Inflammatory macrophage treated with lipopolysaccharide for 1 hour (primary cell): ENCODE results near the gene ZNF48.

Source experiments
- DNase-seq, 2 donors: peaks; one replicate each; pipeline ENCODE4 v3.0.0-alpha.2; 2020 to 2022

ZNF48 gene

DNA sequence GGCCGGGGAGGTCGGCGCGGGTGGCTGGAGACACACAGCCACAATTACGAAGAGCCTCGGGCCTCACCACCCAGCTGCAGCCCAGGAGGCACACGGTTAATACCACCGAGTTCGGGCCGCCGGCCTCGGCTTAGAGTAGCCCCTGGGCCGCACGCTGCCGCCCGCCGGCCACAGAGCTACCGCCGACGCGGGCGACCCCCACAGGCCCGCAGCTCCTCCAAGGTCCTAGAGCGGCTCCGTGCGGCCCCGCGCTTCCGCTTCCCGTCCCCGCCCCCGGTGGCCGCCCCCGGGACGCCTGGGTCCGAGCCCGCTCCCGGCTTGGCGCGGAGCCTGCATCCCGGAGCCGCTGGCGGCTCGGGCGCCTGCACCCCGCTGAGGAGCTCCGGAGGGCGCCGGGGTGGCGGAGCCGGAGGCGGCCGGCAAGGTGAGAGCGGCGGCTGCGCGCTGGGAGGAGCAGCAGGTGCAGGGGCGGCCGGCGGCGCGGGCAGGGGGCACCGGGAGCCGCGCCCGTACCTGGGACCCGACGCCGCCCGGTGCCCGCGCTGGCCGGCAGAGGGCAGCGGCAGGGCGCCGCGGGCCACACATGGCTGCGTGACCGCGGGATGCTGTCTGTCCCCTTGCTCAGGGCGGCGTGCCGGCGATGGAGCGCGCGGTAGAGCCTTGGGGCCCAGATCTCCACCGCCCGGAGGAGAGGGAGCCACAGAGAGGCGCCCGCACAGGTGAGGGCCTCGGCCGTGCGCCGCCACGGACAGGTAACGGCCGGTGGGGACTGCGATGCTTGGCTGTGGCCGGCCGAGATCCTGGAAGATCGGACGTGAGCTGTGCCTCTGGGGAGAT, at the start of gene ZNF48:
Gene ZNF48 (plus strand): TSS at position 266 of the 837 bp plus-strand sequence. CDS start 375 bp downstream, at position 641.
- DNase-seq, result peak in 1 of 2 donors; percentile 48

DNA sequence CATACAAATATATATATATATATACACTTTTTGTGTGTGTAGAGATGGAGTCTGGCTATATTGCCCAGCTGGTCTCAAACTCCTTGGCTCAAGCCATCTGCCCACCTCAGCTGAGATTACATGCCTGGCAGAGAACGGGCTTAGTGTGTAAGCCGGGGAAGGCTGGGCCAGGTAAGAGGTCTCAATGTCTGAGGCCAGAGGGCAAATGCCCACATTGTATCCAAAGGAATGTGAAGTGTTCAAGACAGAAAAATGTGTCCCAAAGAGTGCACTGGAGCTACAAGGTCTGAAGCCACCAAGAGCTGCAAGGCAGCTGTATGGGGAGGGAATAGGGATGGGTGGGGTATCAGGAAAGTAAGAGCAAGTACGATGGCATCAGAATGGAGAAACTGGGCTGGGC, 48.9 kb upstream of the ZNF48 start:
- DNase-seq, result no peak

GRCh38 chr16:30348113-30348512, 47.1 kb upstream of the ZNF48 start:
- DNase-seq, result no peak

DNA sequence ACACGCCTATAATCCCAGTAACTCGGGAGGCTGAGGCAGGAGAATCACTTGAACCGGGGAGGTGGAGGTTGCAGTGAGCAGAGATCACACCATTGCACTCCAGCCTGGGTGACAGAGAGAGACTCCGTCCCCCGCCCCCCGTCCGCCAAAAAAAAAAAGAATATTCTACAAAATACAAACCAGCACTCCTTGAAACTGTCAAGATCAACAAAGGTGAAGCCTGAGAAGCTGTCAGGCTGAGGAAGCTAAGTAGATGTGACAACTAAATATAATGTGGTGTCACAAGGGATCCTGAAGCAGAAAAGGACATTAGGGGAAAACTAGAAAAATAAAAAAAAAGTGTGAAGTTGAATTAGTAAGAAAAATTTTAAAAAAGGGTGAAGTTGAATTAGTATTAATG, 46.3 kb upstream of the ZNF48 start:
- DNase-seq, result no peak

DNA sequence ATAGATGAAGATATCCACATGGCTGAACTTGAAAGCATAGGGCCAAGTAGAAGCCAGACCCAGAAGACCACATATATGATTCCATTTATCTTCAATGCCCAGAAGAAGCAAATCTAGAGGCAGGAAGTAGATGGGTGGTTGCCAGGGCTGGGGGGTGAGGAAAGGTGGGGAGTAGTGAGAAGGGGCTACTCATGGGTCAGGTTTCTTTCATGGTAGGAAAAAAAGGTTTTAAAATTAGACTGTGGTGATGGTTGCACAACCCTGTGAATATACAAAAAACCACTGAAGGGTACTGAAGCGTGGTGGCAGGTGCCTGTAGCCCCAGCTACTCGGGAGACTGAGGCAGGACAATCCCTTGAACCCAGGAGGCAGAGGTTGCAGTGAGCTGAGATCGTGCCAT, 45.5 kb upstream of the ZNF48 start:
- no peak for DNase-seq

DNA sequence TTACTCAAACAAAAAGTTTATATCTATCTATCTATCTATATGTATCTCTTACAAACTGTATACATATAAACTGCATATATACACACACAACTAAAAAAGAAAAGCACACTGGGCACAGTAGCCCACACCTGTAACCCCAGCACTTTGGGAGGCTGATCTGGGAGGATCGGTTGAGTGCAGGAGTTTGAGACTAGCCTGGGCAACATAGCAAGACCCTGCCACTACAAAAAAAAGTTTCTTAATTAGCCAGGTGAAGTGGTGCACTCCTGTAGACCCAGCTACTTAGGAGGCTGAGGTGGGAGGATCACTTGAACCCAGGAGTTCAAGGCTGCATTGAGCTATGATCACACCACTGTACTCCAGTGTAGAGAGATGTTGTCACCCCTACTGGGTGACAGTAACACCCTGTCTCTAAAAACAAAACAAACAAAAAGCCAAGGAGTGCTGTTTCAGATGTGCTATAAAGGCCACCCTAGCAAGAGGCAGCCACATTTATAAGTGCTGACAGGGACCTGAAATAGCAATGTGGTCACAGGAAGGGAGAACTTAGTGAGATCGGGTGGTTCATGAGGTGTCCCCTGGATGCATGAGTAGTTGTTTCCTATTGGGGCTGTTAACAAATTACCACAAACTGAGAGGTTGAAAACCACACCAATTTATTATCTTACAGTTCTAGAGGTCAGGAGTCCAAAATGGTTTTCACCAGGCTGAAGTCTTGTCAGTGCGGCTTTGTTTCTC, 44.9 kb upstream of the ZNF48 start:
- DNase-seq, result no peak

DNA sequence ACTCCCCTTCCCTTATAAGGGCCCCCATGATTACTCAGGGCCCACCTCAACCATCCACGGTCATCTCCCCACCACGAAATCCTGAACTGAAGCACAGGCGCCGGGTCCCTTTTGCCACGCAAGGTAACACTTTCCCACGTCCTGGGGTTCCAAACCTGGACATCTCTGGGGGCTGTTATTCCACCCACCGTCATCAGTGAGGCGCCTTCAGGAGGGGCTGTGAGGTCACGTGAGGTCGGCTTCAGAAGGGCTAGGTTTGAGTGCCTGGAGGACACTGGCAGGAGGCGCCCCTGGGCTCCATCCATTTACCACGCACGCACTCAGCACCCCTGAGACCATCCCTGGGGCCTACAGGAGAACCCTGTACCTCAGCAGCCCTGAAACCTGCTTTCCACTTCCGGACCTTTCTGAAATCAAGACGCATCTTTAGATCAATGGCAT, 44.2 kb upstream of the ZNF48 start:
- DNase-seq, result no peak

DNA sequence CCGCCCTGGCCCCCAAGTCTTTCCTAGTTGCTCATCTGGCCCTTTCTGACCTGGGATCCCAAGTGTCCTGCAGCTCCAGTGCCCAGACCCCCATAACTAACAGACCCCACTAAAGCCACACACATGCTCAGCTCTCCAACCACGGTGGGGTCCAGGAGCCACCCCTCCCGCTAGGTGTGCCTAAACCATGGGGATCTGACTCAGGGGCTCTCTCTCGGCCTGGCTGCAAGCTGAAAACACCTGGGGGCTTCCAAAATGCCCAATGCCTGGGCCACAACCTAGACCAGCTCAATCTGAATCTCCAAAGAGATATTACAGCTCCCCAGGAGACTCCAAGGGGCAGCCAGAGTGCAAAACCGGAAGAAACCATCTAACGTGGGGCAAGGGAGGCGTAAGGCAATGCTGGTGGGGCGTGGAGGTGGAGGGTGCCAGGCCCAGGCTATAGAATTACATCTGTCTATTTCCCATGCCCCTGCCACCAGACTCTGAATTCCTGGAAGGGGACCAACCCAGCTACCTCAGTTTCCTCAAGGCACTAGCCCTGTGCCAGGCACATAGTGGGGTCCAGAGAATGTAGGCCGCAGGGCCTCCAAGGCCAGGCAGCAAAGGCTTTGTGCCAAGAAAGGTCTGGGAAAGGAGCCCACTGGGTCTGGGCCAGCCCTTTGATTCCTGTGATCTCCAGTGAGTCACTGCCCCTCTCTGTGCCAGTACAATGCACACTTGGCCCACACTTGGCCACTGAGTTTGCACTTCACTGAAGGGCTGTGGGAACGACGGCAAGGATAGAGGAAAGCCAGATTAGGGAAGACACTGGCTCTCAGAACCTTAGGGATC, 43.4 kb upstream of the ZNF48 start:
- DNase-seq, result no peak

DNA sequence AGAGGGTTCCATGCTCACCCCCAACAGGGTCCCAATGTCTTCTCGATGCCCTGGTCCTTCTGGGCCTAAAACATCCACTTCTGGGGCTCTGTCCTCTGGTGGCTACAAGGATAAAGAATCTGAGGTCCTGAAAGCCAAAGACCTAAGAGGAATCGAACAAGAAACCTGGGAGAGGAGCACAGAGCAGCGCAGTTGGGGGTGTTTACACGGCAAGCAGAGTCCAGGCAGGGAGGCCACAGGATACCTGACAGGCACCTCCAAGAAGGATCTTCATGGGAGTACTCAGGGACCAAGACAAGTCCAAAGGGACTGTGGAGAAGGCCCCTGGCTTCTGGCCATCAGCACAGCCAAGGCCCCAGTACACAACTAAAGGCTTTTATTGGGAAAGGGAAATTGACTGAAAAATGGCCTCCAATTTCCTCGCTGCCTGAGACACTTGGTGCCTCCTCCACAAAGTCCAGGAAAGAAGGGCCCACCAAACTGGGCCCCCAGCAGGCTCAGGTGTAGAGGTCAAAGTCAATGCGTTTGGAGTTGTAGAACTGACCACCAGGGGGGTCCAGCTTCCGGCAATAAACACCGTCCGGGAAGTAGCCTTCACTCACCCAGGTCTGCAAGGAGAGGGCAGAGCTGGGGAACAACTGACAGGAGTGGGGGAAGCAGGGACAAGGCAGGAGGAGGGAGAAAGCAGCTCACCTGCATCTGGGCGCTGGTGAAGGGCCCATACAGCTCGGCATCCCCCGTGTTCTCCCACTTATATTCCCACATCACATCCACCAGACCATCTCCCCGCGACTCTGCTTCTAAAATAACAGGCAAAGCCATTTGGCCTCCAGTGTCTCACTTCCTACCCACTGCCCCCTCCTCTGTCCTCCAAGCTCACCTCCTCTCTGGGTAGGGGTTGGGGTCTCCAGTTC, 42.5 kb upstream of the ZNF48 start:
- DNase-seq, result no peak

DNA sequence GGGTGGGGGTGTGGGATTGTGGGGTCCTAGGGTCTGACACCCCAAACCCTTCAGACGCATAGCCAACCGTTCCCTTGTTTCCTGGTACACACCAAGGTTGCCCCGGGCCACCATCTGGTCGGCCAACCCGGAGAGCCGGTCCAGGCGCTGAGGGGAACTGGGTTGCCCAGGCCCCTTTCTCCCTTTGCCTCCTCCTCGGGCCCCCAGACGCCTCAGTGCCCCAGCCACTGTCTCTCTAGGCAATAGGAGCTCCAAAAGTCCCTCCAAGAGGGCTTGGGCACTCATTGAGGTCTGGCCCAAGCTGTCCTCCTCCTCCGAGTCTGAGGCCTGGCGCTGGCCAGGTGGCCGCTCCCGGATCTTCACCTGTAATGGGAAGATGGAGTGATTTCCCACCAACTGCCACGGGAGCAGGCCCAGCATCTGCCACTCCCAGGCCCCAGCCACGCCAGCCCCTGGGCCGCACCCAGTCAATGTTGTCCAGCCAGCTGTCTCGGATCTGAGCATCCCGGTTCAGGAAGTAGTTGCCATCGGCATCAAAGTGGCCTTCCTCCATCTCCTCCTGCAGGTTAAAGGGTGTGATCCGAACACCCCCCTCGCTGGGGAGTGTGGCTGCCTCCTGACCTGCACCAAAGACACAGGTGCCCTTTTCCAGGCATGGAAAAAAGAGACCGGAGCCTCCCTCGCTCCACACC, 41.6 kb upstream of the ZNF48 start:
- DNase-seq, result no peak

DNA sequence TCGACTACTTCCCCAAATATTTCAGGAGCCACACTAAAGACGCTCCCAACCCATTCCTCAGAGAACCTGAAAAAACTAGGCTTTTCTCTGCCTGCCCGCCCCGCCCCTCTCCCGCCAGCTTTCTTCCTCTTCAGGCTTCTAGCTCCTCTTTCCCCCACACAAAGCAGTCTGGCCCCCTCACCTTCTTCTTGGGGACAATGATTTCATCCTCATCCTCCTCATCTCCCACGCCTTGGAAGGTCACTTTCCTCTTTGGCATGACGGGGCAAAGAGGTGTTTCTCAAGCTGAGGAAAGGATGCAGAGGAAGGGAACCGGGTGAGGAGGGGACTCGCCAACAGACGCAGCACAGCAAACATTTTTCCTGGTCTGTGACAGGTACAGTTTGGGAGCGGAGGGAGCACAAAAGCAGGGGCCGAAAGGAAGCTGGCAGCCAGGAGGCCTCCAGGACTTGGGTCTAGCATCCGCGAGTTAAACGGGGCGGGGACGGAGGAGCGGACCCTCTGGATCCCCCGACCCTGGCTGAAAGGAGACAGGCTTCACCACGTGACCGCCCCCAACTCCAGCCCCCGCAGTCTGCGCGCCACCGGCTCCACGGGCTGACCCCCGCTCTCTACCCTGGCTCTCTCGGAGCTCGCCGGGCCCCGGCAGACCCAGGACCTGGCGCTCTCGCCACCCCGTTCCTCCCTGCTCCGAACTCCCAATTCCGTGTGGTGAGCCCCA, 40.6 kb upstream of the ZNF48 start:
- DNase-seq, result peak; percentile 69 to 89

- DNase-seq, result peak; percentile 100
Measured at GRCh38 chr16:30355144-30355953, 39.9 kb upstream of the ZNF48 start, which contains the start of gene CD2BP2. Gene CD2BP2 (minus strand): TSS chr16:30355308. CDS start chr16:30354681, 627 bp downstream.

GRCh38 chr16:30355954-30356308, 39.3 kb upstream of the ZNF48 start:
- no peak for DNase-seq

- no peak for DNase-seq
Measured at GRCh38 chr16:30356401-30357084, 38.7 kb upstream of the ZNF48 start.

- no peak for DNase-seq
Measured at GRCh38 chr16:30357085-30357714, 38.0 kb upstream of the ZNF48 start.

DNA sequence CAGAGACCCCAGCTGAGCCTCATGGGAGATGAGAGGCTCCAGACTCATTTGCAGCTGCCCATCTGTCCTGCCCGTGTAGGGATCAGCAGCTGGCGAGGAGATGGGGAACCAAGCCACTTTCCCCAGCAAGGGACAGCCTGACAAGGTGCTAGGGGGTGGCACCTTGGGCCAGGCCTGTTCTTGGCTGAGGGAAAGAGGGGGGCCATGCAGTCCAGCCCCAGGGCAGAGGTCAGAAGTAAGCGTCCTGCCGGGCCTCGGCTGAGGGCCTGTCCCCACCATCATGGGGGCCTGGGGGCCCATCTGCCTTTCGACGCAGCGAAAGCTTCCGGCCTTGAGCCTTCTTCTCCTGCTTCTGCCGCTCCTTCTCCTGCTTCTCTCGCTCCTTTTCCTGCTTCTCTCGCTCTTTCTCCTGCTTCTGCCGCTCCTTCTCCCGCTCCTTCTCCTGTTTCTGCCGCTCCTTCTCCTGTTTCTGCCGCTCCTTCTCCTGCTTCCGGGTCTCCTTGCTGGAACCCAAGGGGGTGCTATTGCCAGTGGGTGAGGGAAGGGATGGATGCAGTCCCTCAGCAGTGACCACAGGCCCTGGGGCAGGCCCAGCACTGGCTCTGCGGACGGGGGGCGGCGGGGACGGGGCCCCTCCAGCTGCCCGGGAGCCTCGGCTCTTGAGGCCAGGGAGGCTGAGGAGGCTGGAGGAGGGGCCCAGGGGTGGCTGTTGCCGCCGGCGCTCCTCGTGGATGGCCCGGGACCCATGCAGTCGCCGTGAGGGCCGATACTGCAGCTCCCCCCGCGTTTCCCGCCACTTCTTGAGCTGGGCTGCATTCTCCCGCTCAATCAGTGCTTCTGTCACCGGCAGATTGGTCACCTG, 37.3 kb upstream of the ZNF48 start:
- no peak for DNase-seq

GRCh38 chr16:30358577-30358936, 36.7 kb upstream of the ZNF48 start:
- DNase-seq, result no peak
